ENCODE data around the gene NRG2.

The NRG2 gene

GRCh38 chr5:139831624-139832023 is 211.5 kb downstream of the NRG2 start:
- no peak for DNase-seq

GRCh38 chr5:139829471-139829870 is 213.6 kb downstream of the NRG2 start:
- no peak for DNase-seq

- no peak for DNase-seq
These were observed 214.7 kb downstream of the NRG2 start for GRCh38 chr5:139828207-139828895.

GRCh38 chr5:139825690-139826089 is 217.4 kb downstream of the NRG2 start:
- no peak for DNase-seq

- DNase-seq: no peak
These were observed 219.2 kb downstream of the NRG2 start for GRCh38 chr5:139823757-139824355.

GRCh38 chr5:139822553-139823425 is 220.3 kb downstream of the NRG2 start:
- no peak for DNase-seq

- no peak for DNase-seq
These were observed 221.1 kb downstream of the NRG2 start for GRCh38 chr5:139821806-139822552.

GRCh38 chr5:139820606-139821005 is 222.5 kb downstream of the NRG2 start:
- DNase-seq: no peak

- DNase-seq: no peak
These were observed 223.0 kb downstream of the NRG2 start for GRCh38 chr5:139820130-139820529.

GRCh38 chr5:139817970-139818369 is 225.1 kb downstream of the NRG2 start:
- DNase-seq: no peak

GRCh38 chr5:139817362-139817761 is 225.7 kb downstream of the NRG2 start:
- DNase-seq: no peak

- DNase-seq: no peak
These were observed 226.5 kb downstream of the NRG2 start for GRCh38 chr5:139816566-139816965.

- DNase-seq: no peak
These were observed 228.3 kb downstream of the NRG2 start for GRCh38 chr5:139814704-139815280.

- no peak for DNase-seq
These were observed 228.9 kb downstream of the NRG2 start for GRCh38 chr5:139814191-139814601.

- no peak for DNase-seq
These were observed 230.0 kb downstream of the NRG2 start for GRCh38 chr5:139812836-139813805.

- no peak for DNase-seq
These were observed 230.8 kb downstream of the NRG2 start for GRCh38 chr5:139812323-139812722.

GRCh38 chr5:139811274-139811607 is 231.9 kb downstream of the NRG2 start:
- no peak for DNase-seq

GRCh38 chr5:139810341-139811273 is 232.5 kb downstream of the NRG2 start:
- DNase-seq: no peak

- DNase-seq: no peak
These were observed 233.7 kb downstream of the NRG2 start for GRCh38 chr5:139809331-139809810.
